PC-9 (cell line): ENCODE measurements around the gene IDI2. TPM values are rescaled to one million over a fixed set of nuclear protein-coding genes. Genes with fewer than 3 reads are reported as not detected.
"Not testable (repeated sequence)": the region's sequence is repeated elsewhere in the genome, so short reads cannot be mapped to it uniquely, and the experiment has no call there.

Experiments used
- BruUV-seq: library from RNA; stranded (reverse); fragments of 400-500 nt; replicated peaks from 2 replicates; lab custom pipeline; 2021; lab: Mats Ljungman, UMichigan
- CTCF ChIA-PET: fragments of 300-600 bp; sonication (Branson Sonifier 250); formaldehyde crosslinking; loops from one replicate; lab custom pipeline; 2022; ENCODE audit warnings: antibody characterized with exemption; lab: Charles Lee
- POLR2A ChIA-PET: fragments of 300-600 bp; sonication (Branson Sonifier 250); formaldehyde crosslinking; loops from one replicate; lab custom pipeline; 2022; ENCODE audit warnings: antibody characterized with exemption; ENCODE audit not compliant: unreplicated experiment; lab: Charles Lee
- DNase-seq, 2 experiments: peaks; one replicate each; pipeline versions ENCODE4 v3.0.0 to v3.0.0-alpha.2; 2015 to 2022; ENCODE audit warnings: mixed read lengths in 1 of 2
- H2AFZ ChIP-seq: fragments of 200-600 bp; sonication (generic); 2 replicates; pipeline ENCODE4 v1.8.1; 2017; ENCODE audit warnings: antibody characterized with exemption
- H3F3A ChIP-seq: fragments of 200-600 bp; sonication (generic); 2 replicates; pipeline ENCODE4 v1.8.1; 2017; ENCODE audit warnings: antibody characterized with exemption, mild to moderate bottlenecking, low read depth; ENCODE audit not compliant: insufficient read depth
- H3K27ac ChIP-seq: fragments of 200-600 bp; sonication (generic); 2 replicates; pipeline ENCODE4 v1.6.1; 2016; ENCODE audit warnings: mixed run types
- H3K27me3 ChIP-seq: fragments of 200-600 bp; sonication (generic); 2 replicates; pipeline ENCODE4 v1.6.1; 2016; ENCODE audit warnings: low read depth, mixed run types; ENCODE audit not compliant: insufficient read depth
- H3K36me3 ChIP-seq: fragments of 200-600 bp; sonication (generic); 2 replicates; pipeline ENCODE4 v1.6.1; 2016; ENCODE audit warnings: low read depth, mixed run types
- H3K4me1 ChIP-seq: fragments of 200-600 bp; sonication (generic); replicated peaks from 2 replicates; pipeline ENCODE4 v1.6.1; 2016; ENCODE audit warnings: mixed run types; ENCODE audit not compliant: insufficient read depth
- H3K4me2 ChIP-seq: fragments of 200-600 bp; sonication (generic); 2 replicates; pipeline ENCODE4 v1.6.1; 2017; ENCODE audit warnings: mixed run types
- H3K4me3 ChIP-seq: fragments of 200-600 bp; sonication (generic); 2 replicates; pipeline ENCODE4 v1.6.1; 2016; ENCODE audit warnings: mixed run types
- H3K79me2 ChIP-seq: fragments of 200-600 bp; sonication (generic); 2 replicates; pipeline ENCODE4 v1.6.1; 2017; ENCODE audit warnings: low read depth, mixed run types
- H3K9me2 ChIP-seq: fragments of 200-600 bp; sonication (generic); 2 replicates; pipeline ENCODE4 v1.8.1; 2017; ENCODE audit warnings: mild to moderate bottlenecking; ENCODE audit not compliant: insufficient read depth
- H3K9me3 ChIP-seq: fragments of 200-600 bp; sonication (generic); 2 replicates; pipeline ENCODE4 v1.8.1; 2016; ENCODE audit warnings: low read depth; ENCODE audit not compliant: insufficient read depth
- H4K20me1 ChIP-seq: fragments of 200-600 bp; sonication (generic); 2 replicates; pipeline ENCODE4 v1.8.1; 2017; ENCODE audit not compliant: insufficient read depth
- CTCF ChIP-seq: fragments of 200-600 bp; sonication (generic); conservative IDR thresholded peaks from 2 replicates; pipeline ENCODE4 v1.6.1; 2017; ENCODE audit warnings: mixed run types, antibody characterized with exemption, mild to moderate bottlenecking, moderate library complexity
- EZH2 ChIP-seq: fragments of 200-600 bp; sonication (generic); IDR thresholded peaks from 2 replicates; pipeline ENCODE4 v1.8.0; 2017; ENCODE audit warnings: antibody characterized with exemption, low read depth
- intact Hi-C: fragments of 100-400 bp; cut with micrococcal nuclease; formaldehyde crosslinking; loops from one replicate; pipeline ENCODE4 v1.10.0; 2022; ENCODE audit not compliant: unreplicated experiment
- total RNA-seq: library from RNA; stranded (reverse); gene quantifications from 2 replicates; pipeline ENCODE4 v1.2.3, GENCODE V29; 2021

Gene IDI2
- total RNA-seq, 1 experiment from 2014 or later: not detected

- DNase-seq: no peak
- POLR2A ChIA-PET: no interaction called here
- Histone ChIP-seq H3F3A (no peaks in the 10 kb centered on the region), H3K9me3 (no peaks in the 10 kb centered on the region), H3K4me2 (no peak overlapping the region), H4K20me1 (peaks cover 4% of the 10 kb centered on the region; the same call in 1 of the 2 replicates), H3K9me2 (no peaks in the 10 kb centered on the region), H3K4me3 (no peak overlapping the region), H3K27me3 (no peaks in the 10 kb centered on the region), H3K36me3 (peaks cover 23% of the 10 kb centered on the region), H3K79me2 (no peaks in the 10 kb centered on the region), H2AFZ (no peak overlapping the region), H3K27ac (no peak overlapping the region), H3K4me1 (no peaks in the 10 kb centered on the region)
- CTCF ChIA-PET: no interaction called here
- intact Hi-C loops: no loop called here
- BruUV-seq: no TSS peak
- TF ChIP-seq CTCF (no peak), EZH2 (no peak)
Measured at GRCh38 chr10:1011696-1012095, 14.0 kb downstream of the IDI2 start.

DNA sequence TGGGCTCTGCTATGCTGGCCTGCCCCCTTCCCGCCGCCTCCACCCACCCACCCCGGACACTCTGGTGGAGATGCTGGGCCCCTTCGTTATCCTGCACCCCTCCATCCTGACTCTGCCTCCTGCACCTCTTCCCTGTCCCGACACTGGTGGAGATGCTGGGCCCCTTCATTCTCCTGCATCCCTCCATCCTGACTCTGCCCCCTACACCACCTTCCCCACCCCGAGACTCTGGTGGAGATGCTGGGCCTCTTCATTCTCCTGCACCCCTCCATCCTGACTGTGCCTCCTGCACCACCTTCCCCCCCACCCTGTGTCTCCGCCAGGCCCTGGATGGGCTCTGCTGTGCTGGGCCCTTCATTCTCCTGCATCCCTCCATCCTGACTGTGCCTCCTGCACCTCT is 15.0 kb downstream of the IDI2 start:
- Histone ChIP-seq H2AFZ (no peak overlapping the region), H3K27ac (no peak overlapping the region), H3K79me2 (no peaks in the 10 kb centered on the region), H3K36me3 (peaks cover 23% of the 10 kb centered on the region), H3K9me2 (no peaks in the 10 kb centered on the region), H3K27me3 (no peaks in the 10 kb centered on the region), H3K4me3 (no peak overlapping the region), H4K20me1 (peaks cover 4% of the 10 kb centered on the region; the same call in 1 of the 2 replicates), H3K4me2 (no peak overlapping the region), H3K9me3 (no peaks in the 10 kb centered on the region), H3F3A (no peaks in the 10 kb centered on the region), H3K4me1 (no peaks in the 10 kb centered on the region)
- TF ChIP-seq CTCF: no peak
- TF ChIP-seq EZH2: no peak
- BruUV-seq: no TSS peak
- ChIA-PET CTCF (no interaction called here), POLR2A (no interaction called here)
- intact Hi-C loops: no loop called here
- DNase-seq: no peak

DNA sequence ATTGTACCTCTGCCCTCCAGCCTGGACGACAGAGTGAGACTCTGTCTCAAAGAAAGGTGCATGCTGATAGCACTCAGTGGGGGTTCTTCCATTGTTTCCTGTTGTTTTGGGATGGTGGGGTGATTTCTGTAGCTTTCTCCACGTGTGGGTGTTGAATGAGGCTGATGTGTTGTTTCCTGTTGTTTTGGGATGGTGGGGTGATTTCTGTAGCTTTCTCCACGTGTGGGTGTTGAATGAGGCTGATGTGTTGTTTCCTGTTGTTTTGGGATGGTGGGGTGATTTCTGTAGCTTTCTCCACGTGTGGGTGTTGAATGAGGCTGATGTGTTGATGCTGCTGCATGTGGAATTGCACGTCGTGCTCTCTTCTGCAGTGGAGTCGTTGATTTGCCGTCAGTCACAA is 15.7 kb downstream of the IDI2 start:
- BruUV-seq, H3K27me3 ChIP-seq, H3K9me2 ChIP-seq, H3K79me2 ChIP-seq, CTCF ChIA-PET, H3K4me1 ChIP-seq, POLR2A ChIA-PET, DNase-seq, intact Hi-C loops, H3K27ac ChIP-seq, H3K4me2 ChIP-seq, H4K20me1 ChIP-seq, H3F3A ChIP-seq, H3K4me3 ChIP-seq, H3K9me3 ChIP-seq, H2AFZ ChIP-seq: not testable (repeated sequence)
- peaks cover 23% of the 10 kb centered on the region for H3K36me3 ChIP-seq

GRCh38 chr10:1009071-1009494 is 16.6 kb downstream of the IDI2 start:
- H3K27ac ChIP-seq: no peak overlapping the region
- intact Hi-C loops: no loop called here
- no peaks in the 10 kb centered on the region for H3K79me2 ChIP-seq
- H3K4me3 ChIP-seq: no peak overlapping the region
- H3K9me3 ChIP-seq: no peaks in the 10 kb centered on the region
- no TSS peak for BruUV-seq
- TF ChIP-seq EZH2 (no peak), CTCF (no peak)
- no peaks in the 10 kb centered on the region for H3F3A ChIP-seq
- H3K36me3 ChIP-seq: peaks cover 23% of the 10 kb centered on the region
- no peak overlapping the region for H2AFZ ChIP-seq
- no peaks in the 10 kb centered on the region for H3K27me3 ChIP-seq
- H3K4me2 ChIP-seq: no peak overlapping the region
- ChIA-PET CTCF (no interaction called here), POLR2A (no interaction called here)
- peaks cover 8% of the 10 kb centered on the region; the same call in 1 of the 2 replicates for H4K20me1 ChIP-seq
- no peaks in the 10 kb centered on the region for H3K9me2 ChIP-seq
- no peaks in the 10 kb centered on the region for H3K4me1 ChIP-seq
- DNase-seq: no peak
